ENCODE data around the gene PLAC9.
A peak's percentile ranks its signal among the peaks of the same experiment; 100 is the strongest.
"Not testable (repeated sequence)": the region's sequence is repeated elsewhere in the genome, so short reads cannot be mapped to it uniquely, and the experiment has no call there.

Gene PLAC9

GRCh38 chr10:80141696-80142460 lies 9.3 kb downstream of the PLAC9 start:
- H3K27ac ChIP-seq (ENCODE audit: low read depth, low read length): no peak overlapping the region
- H3K36me3 ChIP-seq (ENCODE audit: control insufficient read depth, low read length): no peaks in the 10 kb centered on the region
- H3K4me1 ChIP-seq (ENCODE audit: control insufficient read depth, low read length): peaks cover 14% of the 10 kb centered on the region
- no peaks in the 10 kb centered on the region for H3K9me2 ChIP-seq (replicated peaks; ENCODE audit: control insufficient read depth, low read length)
- H3K79me2 ChIP-seq (ENCODE audit: control insufficient read depth, low read length): no peaks in the 10 kb centered on the region
- H3K4me2 ChIP-seq (ENCODE audit: low read length): no peak overlapping the region
- H3K27me3 ChIP-seq (ENCODE audit: control insufficient read depth, low read length): peaks cover 17% of the 10 kb centered on the region
- H3K4me3 ChIP-seq (ENCODE audit: low read length): no peak overlapping the region
- TF ChIP-seq CTCF (IDR thresholded peaks at IDR 0.05; ENCODE audit: low read depth, low read length, poor library complexity, severe bottlenecking): no peak
- no peak for TF ChIP-seq EZH2phosphoT487 (IDR thresholded peaks at IDR 0.05; ENCODE audit: borderline replicate concordance, low read length)
- H3K9me3 ChIP-seq (ENCODE audit: control insufficient read depth, insufficient read depth, low read length): no peaks in the 10 kb centered on the region
- H4K20me1 ChIP-seq (ENCODE audit: control insufficient read depth, insufficient read depth, low read depth, low read length): no peaks in the 10 kb centered on the region
- H3F3A ChIP-seq (ENCODE audit: control insufficient read depth, insufficient read depth): peaks cover 8% of the 10 kb centered on the region

GRCh38 chr10:80144067-80144695 lies 11.7 kb downstream of the PLAC9 start:
- Histone ChIP-seq H4K20me1 (ENCODE audit: control insufficient read depth, insufficient read depth, low read depth, low read length) (no peaks in the 10 kb centered on the region), H3K36me3 (ENCODE audit: control insufficient read depth, low read length) (no peaks in the 10 kb centered on the region), H3F3A (ENCODE audit: control insufficient read depth, insufficient read depth) (peaks cover 8% of the 10 kb centered on the region), H3K4me3 (ENCODE audit: low read length) (no peak overlapping the region), H3K27ac (ENCODE audit: low read depth, low read length) (no peak overlapping the region), H3K79me2 (ENCODE audit: control insufficient read depth, low read length) (no peaks in the 10 kb centered on the region), H3K27me3 (ENCODE audit: control insufficient read depth, low read length) (peaks cover 17% of the 10 kb centered on the region), H3K9me2 (replicated peaks; ENCODE audit: control insufficient read depth, low read length) (no peaks in the 10 kb centered on the region), H3K4me2 (ENCODE audit: low read length) (peak overlapping the region; percentile 21), H3K9me3 (ENCODE audit: control insufficient read depth, insufficient read depth, low read length) (no peaks in the 10 kb centered on the region), H3K4me1 (ENCODE audit: control insufficient read depth, low read length) (peaks cover 14% of the 10 kb centered on the region)
- TF ChIP-seq CTCF (IDR thresholded peaks at IDR 0.05; ENCODE audit: low read depth, low read length, poor library complexity, severe bottlenecking) (no peak), EZH2phosphoT487 (IDR thresholded peaks at IDR 0.05; ENCODE audit: borderline replicate concordance, low read length) (no peak)

GRCh38 chr10:80144696-80145131 lies 12.2 kb downstream of the PLAC9 start:
- H3K27ac ChIP-seq (ENCODE audit: low read depth, low read length): no peak overlapping the region
- peak overlapping the region; percentile 21 for H3K4me2 ChIP-seq (ENCODE audit: low read length)
- H3K36me3 ChIP-seq (ENCODE audit: control insufficient read depth, low read length): no peaks in the 10 kb centered on the region
- no peaks in the 10 kb centered on the region for H3K9me3 ChIP-seq (ENCODE audit: control insufficient read depth, insufficient read depth, low read length)
- H3K79me2 ChIP-seq (ENCODE audit: control insufficient read depth, low read length): no peaks in the 10 kb centered on the region
- no peak overlapping the region for H3K4me3 ChIP-seq (ENCODE audit: low read length)
- peaks cover 17% of the 10 kb centered on the region for H3K27me3 ChIP-seq (ENCODE audit: control insufficient read depth, low read length)
- no peaks in the 10 kb centered on the region for H3K9me2 ChIP-seq (replicated peaks; ENCODE audit: control insufficient read depth, low read length)
- H3K4me1 ChIP-seq (ENCODE audit: control insufficient read depth, low read length): peaks cover 14% of the 10 kb centered on the region
- H4K20me1 ChIP-seq (ENCODE audit: control insufficient read depth, insufficient read depth, low read depth, low read length): no peaks in the 10 kb centered on the region
- TF ChIP-seq CTCF (IDR thresholded peaks at IDR 0.05; ENCODE audit: low read depth, low read length, poor library complexity, severe bottlenecking): no peak
- no peak for TF ChIP-seq EZH2phosphoT487 (IDR thresholded peaks at IDR 0.05; ENCODE audit: borderline replicate concordance, low read length)
- peaks cover 8% of the 10 kb centered on the region for H3F3A ChIP-seq (ENCODE audit: control insufficient read depth, insufficient read depth)

- H3K79me2 ChIP-seq (ENCODE audit: control insufficient read depth, low read length); H4K20me1 ChIP-seq (ENCODE audit: control insufficient read depth, insufficient read depth, low read depth, low read length); H3K27ac ChIP-seq (ENCODE audit: low read depth, low read length); H3F3A ChIP-seq (ENCODE audit: control insufficient read depth, insufficient read depth); H3K9me2 ChIP-seq (replicated peaks; ENCODE audit: control insufficient read depth, low read length); H3K9me3 ChIP-seq (ENCODE audit: control insufficient read depth, insufficient read depth, low read length); H3K4me2 ChIP-seq (ENCODE audit: low read length); H3K36me3 ChIP-seq (ENCODE audit: control insufficient read depth, low read length); H3K4me3 ChIP-seq (ENCODE audit: low read length): not testable (repeated sequence)
- Histone ChIP-seq H3K4me1 (ENCODE audit: control insufficient read depth, low read length) (peaks cover 14% of the 10 kb centered on the region), H3K27me3 (ENCODE audit: control insufficient read depth, low read length) (peaks cover 17% of the 10 kb centered on the region)
Observed at GRCh38 chr10:80145406-80146308, 13.1 kb downstream of the PLAC9 start.
